Epithelial cell of proximal tubule (primary cell): ENCODE measurements around the gene ANKRD45. TPM values are rescaled to one million over a fixed set of nuclear protein-coding genes. Genes with fewer than 3 reads are reported as not detected.
"Not testable (repeated sequence)": the region's sequence is repeated elsewhere in the genome, so short reads cannot be mapped to it uniquely, and the experiment has no call there.

Experiments
- DNase-seq: peaks from one replicate; pipeline ENCODE4 v3.0.0-alpha.2; 2011; ENCODE audit warnings: low read depth
- H3K4me3 ChIP-seq: 2 replicates; pipeline ENCODE4 v1.5.1; 2011; ENCODE audit warnings: low read depth, mild to moderate bottlenecking, low read length
- CTCF ChIP-seq: conservative IDR thresholded peaks from 2 replicates; pipeline ENCODE4 v1.5.1; 2012; ENCODE audit warnings: low read depth, mild to moderate bottlenecking, low read length
- total RNA-seq: library from RNA; depleted of rRNA; stranded (reverse); fragments of >200 nt; gene quantifications from 2 replicates; pipeline ENCODE4 v1.2.3, GENCODE V29; 2015

The ANKRD45 gene
- total RNA-seq, 1 donor from 2014 or later = 0.35 TPM

- no peak for DNase-seq
- H3K4me3 ChIP-seq = no peak overlapping the region
- TF ChIP-seq CTCF = no peak
Observed at GRCh38 chr1:173608503-173609216, 61.0 kb downstream of the ANKRD45 start.

GRCh38 chr1:173603056-173603591 is 66.5 kb downstream of the ANKRD45 start, which contains the start of gene SLC9C2:
Gene SLC9C2, minus strand, starts transcription at chr1:173603072. Its CDS starts 1,296 bp downstream, at chr1:173601776.
- no peak for TF ChIP-seq CTCF
- no peak for DNase-seq
- H3K4me3 ChIP-seq = no peak within 1 kb of the TSS

- no peak overlapping the region for H3K4me3 ChIP-seq
- TF ChIP-seq CTCF = no peak
- no peak for DNase-seq
Observed at GRCh38 chr1:173601588-173601987, 68.1 kb downstream of the ANKRD45 start.

- no peak overlapping the region for H3K4me3 ChIP-seq
- no peak for DNase-seq
- no peak for TF ChIP-seq CTCF
Observed at GRCh38 chr1:173596097-173596825, 73.4 kb downstream of the ANKRD45 start.

- not testable (repeated sequence) for H3K4me3 ChIP-seq, DNase-seq
Observed at GRCh38 chr1:173591138-173591537, 78.5 kb downstream of the ANKRD45 start.

- DNase-seq = no peak
- TF ChIP-seq CTCF = no peak
- H3K4me3 ChIP-seq = no peak overlapping the region
Observed at GRCh38 chr1:173590557-173590956, 79.1 kb downstream of the ANKRD45 start.

GRCh38 chr1:173581383-173582079 is 88.1 kb downstream of the ANKRD45 start:
- no peak for TF ChIP-seq CTCF
- DNase-seq = no peak
- H3K4me3 ChIP-seq = no peak overlapping the region
